ENCODE measurements around the gene DOCK2.

DNA sequence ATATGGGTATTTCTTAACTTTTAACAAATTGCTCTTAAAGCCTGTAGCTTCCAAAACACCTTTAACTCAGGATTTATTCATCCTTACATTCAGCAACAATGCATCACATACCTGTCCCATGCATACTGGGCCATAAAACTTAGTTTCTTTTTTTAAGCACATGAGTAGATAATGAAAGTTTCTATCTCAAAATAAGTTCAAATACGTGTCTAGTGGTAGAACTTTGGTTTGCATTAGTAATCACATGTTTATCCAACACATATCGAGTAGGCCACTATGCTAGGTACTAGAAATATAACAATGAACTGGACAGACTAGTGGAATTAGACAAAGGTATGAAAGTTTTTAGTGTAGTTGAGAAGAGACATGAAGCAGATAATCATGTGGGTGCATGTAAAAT is 99.6 kb downstream of the DOCK2 start:
- TF ChIP-seq, protein P1, sequence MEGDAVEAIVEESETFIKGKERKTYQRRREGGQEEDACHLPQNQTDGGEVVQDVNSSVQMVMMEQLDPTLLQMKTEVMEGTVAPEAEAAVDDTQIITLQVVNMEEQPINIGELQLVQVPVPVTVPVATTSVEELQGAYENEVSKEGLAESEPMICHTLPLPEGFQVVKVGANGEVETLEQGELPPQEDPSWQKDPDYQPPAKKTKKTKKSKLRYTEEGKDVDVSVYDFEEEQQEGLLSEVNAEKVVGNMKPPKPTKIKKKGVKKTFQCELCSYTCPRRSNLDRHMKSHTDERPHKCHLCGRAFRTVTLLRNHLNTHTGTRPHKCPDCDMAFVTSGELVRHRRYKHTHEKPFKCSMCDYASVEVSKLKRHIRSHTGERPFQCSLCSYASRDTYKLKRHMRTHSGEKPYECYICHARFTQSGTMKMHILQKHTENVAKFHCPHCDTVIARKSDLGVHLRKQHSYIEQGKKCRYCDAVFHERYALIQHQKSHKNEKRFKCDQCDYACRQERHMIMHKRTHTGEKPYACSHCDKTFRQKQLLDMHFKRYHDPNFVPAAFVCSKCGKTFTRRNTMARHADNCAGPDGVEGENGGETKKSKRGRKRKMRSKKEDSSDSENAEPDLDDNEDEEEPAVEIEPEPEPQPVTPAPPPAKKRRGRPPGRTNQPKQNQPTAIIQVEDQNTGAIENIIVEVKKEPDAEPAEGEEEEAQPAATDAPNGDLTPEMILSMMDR (IDR thresholded peaks at IDR 0.05; ENCODE audit: low read length): no peak
- TF ChIP-seq EZH2 (optimal IDR thresholded peaks at IDR 0.05; ENCODE audit: low read depth, low read length) (no peak), EZH2phosphoT487 (IDR thresholded peaks at IDR 0.05; ENCODE audit: low read length) (no peak)

All from MM.1S (cell line).